Activated CD8-positive, alpha-beta memory T cell treated with anti-CD3 and anti-CD28 coated beads for 24 hours (primary cell): ENCODE results near the gene LRRC23.

ENCODE experiments used
- DNase-seq: peaks from one replicate; pipeline ENCODE4 v3.0.0-alpha.2; 2020

The LRRC23 gene

GRCh38 chr12:6927379-6928021 lies 22.9 kb downstream of the LRRC23 start, which contains the start of gene ATN1:
ATN1 (plus strand) TSS chr12:6927959; CDS start chr12:6934002, 6,043 bp downstream.
- DNase-seq, result peak; percentile 84

DNA sequence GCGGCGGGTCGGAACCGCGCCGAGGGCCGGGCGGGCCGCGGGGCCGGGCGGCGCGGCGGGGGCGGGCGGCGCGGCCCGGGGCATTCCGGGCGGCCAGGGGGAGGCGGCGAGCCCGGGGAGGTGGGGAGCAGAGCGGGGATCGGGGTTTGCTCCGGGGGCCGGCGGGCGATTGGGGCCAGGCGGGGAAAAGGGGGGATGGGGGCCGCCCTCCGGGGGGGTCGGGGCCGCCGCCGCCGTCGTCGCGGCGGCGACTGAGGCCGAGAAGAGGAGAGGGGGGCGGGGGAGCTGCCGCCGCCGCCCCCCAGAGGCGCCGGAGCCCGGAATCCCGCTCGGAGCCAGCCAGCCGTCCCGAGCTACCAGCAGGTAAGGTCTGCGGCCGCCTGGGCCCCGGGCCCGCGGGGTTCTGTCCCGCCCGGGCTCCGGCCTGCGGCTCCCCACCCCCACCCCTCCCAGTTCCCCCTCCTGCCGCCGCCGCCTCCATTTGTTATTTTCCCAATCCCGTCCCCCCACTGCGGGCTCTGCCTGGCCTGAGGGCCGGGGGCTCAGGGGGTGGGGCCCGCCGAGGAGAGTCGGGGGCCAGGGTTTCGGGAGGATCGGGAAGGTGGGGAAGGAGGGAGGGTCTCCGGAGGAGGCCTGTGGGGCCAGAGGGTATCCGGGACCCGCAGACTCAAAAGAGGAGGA lies 23.5 kb downstream of the LRRC23 start:
- DNase-seq, result peak; percentile 64

- DNase-seq, result no peak
Measured at GRCh38 chr12:6928703-6929407, 24.2 kb downstream of the LRRC23 start.

DNA sequence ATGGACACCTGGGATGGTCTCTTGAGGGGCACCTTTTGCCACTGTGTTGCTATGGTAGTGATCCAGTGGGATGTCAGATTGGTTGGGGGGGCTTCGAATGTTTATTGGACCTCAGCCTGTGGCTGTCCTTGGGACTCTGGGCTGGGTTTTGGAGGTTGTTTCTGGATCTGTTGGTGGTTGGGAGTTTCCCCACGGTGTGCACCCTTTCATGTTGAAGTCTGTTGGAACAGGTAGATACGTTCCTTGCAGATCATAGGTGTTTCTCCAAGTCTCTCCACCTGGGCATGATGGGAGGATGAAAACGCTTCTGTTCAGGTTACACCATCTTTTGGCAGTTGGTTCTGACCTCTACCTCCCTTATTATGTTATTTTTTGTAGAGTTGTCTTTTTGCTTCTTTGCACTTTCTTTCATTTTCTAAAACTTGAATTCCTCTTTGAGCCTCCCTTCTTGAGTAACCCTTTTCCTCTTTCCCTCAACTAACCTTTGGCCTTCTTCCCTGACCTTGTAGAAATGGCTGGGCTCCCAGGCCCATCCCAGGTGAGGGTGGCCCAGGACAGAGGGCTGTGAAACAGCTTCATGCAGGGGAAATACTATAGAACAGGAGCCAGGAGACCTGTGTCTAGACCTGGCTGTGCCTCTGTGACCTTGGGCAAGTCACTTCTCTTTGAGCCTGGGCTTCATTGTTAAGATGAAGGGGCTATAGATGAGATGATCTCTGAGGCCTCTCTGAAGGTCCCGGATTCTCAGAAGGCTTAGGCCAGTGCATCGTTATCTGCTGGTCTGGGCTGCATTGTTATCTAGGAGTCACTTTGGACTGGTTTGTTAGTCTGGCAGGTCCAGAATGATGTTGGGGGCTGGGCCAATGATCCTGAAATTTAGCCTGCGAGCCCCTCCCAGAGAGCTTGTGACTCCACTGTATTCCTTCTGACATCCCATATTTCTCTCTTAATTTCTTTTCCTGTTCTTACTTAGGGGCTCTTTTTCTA lies 25.1 kb downstream of the LRRC23 start:
- no peak for DNase-seq

DNA sequence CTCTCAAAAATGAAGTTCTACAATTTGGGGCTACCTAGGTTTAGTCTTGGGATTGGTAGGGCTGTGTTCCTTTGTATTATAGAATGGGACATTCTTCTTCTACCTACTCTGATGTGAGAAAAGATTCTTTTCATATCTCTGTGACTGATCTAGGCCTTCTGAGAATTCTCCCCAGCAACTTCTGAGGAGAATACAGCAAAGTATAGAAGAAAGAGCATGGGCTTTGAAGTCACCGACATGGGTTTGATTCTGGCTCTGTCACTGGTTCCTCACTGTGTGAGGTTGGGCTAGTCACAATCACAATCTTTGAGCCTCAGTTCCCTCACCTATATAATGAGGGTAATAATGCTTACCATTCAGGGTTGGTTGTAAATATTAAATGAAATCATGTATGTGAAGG lies 28.1 kb downstream of the LRRC23 start:
- DNase-seq, result no peak

DNA sequence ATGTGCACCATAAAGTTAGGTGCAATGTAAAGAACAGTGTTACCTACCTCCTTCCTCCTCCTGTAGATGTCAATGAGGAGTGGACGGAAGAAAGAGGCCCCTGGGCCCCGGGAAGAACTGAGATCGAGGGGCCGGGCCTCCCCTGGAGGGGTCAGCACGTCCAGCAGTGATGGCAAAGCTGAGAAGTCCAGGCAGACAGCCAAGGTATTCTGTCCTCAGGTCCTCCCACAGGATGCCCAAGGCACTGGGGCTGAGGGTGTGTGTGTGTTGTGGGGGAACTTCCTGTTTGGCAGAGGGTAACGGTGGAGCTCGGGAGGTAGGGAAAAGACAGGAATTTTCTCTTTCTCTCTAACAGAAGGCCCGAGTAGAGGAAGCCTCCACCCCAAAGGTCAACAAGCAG lies 29.5 kb downstream of the LRRC23 start:
- no peak for DNase-seq

GRCh38 chr12:6935371-6936193 lies 31.0 kb downstream of the LRRC23 start:
- DNase-seq, result no peak

- no peak for DNase-seq
Measured at GRCh38 chr12:6936194-6936635, 31.6 kb downstream of the LRRC23 start.

DNA sequence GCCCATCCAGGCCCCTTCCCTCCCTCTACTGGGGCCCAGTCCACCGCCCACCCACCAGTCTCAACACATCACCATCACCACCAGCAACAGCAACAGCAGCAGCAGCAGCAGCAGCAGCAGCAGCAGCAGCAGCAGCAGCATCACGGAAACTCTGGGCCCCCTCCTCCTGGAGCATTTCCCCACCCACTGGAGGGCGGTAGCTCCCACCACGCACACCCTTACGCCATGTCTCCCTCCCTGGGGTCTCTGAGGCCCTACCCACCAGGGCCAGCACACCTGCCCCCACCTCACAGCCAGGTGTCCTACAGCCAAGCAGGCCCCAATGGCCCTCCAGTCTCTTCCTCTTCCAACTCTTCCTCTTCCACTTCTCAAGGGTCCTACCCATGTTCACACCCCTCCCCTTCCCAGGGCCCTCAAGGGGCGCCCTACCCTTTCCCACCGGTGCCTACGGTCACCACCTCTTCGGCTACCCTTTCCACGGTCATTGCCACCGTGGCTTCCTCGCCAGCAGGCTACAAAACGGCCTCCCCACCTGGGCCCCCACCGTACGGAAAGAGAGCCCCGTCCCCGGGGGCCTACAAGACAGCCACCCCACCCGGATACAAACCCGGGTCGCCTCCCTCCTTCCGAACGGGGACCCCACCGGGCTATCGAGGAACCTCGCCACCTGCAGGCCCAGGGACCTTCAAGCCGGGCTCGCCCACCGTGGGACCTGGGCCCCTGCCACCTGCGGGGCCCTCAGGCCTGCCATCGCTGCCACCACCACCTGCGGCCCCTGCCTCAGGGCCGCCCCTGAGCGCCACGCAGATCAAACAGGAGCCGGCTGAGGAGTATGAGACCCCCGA lies 32.2 kb downstream of the LRRC23 start:
- DNase-seq, result peak; percentile 85

- DNase-seq, result peak; percentile 94
Measured at GRCh38 chr12:6937481-6938352, 33.1 kb downstream of the LRRC23 start.

DNA sequence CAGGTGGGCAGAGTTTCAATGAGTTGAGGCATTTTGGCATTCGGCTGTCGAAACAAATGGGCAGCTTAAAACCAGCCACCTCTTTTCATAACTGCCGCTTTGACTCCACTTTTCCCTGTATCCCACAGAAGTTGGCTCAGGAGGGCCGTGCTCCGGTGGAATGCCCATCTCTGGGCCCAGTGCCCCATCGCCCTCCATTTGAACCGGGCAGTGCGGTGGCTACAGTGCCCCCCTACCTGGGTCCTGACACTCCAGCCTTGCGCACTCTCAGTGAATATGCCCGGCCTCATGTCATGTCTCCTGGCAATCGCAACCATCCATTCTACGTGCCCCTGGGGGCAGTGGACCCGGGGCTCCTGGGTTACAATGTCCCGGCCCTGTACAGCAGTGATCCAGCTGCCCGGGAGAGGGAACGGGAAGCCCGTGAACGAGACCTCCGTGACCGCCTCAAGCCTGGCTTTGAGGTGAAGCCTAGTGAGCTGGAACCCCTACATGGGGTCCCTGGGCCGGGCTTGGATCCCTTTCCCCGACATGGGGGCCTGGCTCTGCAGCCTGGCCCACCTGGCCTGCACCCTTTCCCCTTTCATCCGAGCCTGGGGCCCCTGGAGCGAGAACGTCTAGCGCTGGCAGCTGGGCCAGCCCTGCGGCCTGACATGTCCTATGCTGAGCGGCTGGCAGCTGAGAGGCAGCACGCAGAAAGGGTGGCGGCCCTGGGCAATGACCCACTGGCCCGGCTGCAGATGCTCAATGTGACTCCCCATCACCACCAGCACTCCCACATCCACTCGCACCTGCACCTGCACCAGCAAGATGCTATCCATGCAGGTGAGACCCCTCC lies 34.0 kb downstream of the LRRC23 start:
- DNase-seq, result no peak

- DNase-seq, result no peak
Measured at GRCh38 chr12:6939191-6939540, 34.5 kb downstream of the LRRC23 start.

- DNase-seq, result no peak
Measured at GRCh38 chr12:6941267-6941666, 36.6 kb downstream of the LRRC23 start.

GRCh38 chr12:6941782-6942181 lies 37.2 kb downstream of the LRRC23 start:
- DNase-seq, result no peak

DNA sequence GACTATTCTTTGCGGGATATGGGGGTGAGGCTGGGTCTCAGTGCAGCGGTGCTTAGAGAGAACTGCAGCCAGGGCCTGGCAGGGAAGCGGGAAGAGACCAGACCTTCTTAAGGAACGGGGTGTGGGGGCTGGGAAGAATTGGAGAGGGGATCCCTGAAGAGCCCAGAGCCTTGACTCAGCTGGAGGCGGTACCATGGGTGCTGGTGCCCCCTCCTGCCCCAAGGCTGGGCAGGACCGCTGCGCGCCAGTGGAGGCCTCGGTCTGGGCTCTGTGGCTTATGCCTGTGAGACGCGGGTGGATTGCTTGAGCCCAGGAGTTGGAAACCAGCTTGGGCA lies 37.7 kb downstream of the LRRC23 start:
- no peak for DNase-seq

- DNase-seq, result peak; percentile 84
Measured at GRCh38 chr12:6943389-6943721, 38.7 kb downstream of the LRRC23 start.

GRCh38 chr12:6943722-6944380 lies 39.2 kb downstream of the LRRC23 start, which contains the start of the genes C12orf57 and RNU7-1:
C12orf57 (plus strand) TSS chr12:6944022; CDS start chr12:6944122, 100 bp downstream.
RNU7-1 (plus strand) TSS chr12:6943816.
- peak; percentile 92 for DNase-seq
